Lower leg skin (tissue), 3 donors: ENCODE results near the gene DCX.

Source experiments
- CTCF ChIP-seq, 3 donors: fragments of 450-650 bp; IDR thresholded peaks; one replicate each; pipeline ENCODE4 v1.5.1; 2016; ENCODE audit warnings: antibody characterized with exemption in 3 of 3, mild to moderate bottlenecking in 3 of 3, moderate library complexity in 2 of 3
- POLR2A ChIP-seq, 2 donors: fragments of 450-650 bp; IDR thresholded peaks; one replicate each; pipeline ENCODE4 v1.6.1; 2016 to 2017; ENCODE audit warnings: antibody characterized with exemption in 2 of 2, mild to moderate bottlenecking in 1 of 2, moderate library complexity in 1 of 2

- no peak for TF ChIP-seq POLR2A (IDR thresholded peaks at IDR 0.05)
- no peak for TF ChIP-seq CTCF (IDR thresholded peaks at IDR 0.05)
Observed at GRCh38 chrX:111355523-111356115, 56.4 kb downstream of the DCX start.
